ENCODE data around the gene BMP5. TPM values are rescaled to one million over a fixed set of nuclear protein-coding genes. Genes with fewer than 3 reads are reported as not detected.
"Not testable (repeated sequence)": the region's sequence is repeated elsewhere in the genome, so short reads cannot be mapped to it uniquely, and the experiment has no call there.

BMP5 gene
- total RNA-seq = 2.4 TPM

DNA sequence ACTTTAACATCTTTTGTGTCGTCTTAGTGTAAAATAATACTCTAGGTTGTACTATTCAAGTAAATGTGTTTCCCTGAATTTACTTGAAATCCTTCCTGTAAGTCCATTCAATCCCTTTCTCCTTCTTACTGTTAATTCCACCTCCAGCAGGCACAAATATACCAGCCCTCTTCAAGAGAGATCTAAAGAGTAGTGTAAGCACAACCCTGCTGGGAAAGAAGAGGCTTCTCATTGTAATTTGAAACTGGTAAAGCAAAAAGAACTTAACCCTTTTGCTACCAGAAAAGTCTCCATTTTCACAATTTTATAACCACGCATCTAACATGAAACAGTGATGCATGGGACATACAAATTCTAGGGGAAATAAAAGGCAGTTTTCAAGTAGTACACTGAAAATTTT is at the start of gene BMP5:
Gene BMP5, minus strand, starts transcription at position 191 of the 400 bp plus-strand sequence. CDS start 725 bp downstream, outside the sequence.
- no peak for DNase-seq (ENCODE audit: low spot score)

DNA sequence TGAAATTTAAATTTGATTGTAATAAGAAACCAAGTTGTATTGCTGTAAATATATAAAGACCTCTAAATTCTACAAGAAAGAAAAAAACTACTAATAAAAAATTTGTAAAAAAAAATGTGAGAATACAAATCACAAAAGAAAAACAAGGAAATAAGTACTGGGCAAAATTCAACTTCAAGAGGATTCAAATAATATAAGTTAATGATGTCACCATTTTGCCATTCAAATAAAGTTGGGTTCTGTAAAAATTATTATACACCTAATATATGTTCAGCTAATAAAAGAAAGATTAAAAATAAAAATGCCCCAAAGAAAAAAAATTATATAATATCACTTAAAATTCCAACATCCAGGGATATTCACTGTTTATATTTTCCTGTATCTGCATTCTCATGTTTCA is 47.0 kb upstream of the BMP5 start:
- DNase-seq (ENCODE audit: low spot score) = no peak

DNA sequence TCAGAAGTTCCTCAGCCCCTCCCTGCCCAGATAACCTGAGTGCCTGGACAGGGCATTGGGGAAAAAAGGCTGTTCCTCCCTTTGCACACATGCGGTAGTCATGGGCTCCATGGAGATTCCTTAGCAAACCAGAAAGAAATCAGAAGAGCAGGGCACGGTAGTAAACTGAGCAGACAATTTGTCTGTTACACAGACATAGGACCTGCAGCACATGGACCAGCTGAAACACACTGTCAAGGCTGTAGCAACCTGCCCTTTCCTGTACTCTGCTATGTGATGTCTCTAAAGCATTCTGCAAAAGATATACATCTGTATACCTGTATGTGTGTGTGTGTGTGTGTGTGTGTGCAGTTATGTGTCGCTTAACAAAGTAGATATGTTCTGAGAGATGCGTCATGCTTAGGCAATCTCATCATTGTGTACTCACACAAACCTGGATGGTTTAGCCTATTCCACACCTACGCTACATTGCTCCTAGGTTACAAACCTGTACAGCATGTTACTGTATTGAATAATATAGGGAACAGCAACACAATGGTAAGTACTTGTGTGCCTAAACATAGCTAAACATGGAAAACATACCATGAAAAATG is 44.4 kb upstream of the BMP5 start:
- DNase-seq (ENCODE audit: low spot score) = no peak

DNA sequence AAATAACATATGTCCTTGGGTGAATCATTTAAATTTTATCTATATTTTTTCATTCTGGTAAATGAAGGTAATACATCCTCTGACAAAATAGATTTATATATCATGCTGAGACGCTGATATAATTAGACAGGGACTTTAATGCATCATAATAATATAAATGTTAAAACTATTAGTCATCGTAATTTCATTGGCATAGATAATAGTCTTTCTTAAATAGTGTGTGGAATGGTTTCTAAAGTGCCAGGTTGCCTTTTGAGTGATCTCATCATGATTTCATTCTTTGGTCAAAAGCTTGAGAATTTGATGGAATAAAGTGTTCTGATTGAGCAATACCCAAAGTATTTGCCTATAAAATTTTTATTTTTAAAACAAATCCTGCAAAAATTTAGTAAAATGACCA is 43.2 kb upstream of the BMP5 start:
- no peak for DNase-seq (ENCODE audit: low spot score)

DNA sequence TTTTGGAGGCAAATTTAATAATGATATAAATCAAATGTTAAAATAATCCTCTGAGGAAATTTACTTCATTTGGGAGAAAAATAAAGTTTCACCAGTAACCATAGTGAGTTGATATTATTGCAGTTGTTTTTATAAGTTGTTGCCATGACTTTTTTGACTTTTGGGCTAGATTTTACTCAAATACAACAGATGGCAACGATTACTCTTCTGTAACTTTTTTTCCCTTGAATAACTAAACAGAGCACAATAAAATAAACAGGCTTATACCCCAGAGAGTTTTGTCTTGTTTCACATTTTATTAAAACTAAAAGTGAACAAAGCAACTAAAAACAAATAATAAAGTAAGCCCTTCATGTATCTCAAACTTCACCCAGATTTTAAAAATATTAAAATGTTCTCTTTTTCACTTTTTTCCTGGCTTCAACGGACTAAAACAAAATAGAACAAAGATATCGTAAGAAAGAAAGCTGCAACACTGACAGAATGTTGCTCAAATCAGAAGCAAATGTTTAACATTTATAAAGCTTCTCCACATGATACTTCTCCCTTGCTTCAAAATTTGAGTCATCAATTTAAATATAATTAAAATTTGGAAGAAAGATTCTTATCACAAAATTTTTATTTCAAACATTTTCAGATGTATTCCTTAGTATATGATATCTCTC is 42.5 kb upstream of the BMP5 start:
- DNase-seq (ENCODE audit: low spot score) = no peak

DNA sequence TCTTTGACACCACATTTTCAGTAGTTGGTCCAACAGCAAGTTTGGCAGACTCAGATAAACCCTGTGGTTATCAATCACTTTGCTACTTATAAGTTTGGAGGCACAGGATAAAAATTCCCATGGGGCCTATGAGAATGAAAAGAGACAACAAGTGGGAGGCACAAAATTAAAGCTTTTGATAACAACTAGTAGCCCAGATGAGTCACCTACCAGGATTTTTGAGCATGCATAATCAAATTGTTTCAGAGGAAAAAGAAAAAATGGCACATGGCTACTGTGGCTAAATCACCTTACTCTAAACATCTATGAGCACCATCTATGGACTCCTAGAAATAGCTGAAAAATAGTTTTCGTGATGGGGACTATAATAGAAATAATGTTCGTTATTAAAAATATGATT is 40.8 kb upstream of the BMP5 start:
- DNase-seq (ENCODE audit: low spot score) = no peak

DNA sequence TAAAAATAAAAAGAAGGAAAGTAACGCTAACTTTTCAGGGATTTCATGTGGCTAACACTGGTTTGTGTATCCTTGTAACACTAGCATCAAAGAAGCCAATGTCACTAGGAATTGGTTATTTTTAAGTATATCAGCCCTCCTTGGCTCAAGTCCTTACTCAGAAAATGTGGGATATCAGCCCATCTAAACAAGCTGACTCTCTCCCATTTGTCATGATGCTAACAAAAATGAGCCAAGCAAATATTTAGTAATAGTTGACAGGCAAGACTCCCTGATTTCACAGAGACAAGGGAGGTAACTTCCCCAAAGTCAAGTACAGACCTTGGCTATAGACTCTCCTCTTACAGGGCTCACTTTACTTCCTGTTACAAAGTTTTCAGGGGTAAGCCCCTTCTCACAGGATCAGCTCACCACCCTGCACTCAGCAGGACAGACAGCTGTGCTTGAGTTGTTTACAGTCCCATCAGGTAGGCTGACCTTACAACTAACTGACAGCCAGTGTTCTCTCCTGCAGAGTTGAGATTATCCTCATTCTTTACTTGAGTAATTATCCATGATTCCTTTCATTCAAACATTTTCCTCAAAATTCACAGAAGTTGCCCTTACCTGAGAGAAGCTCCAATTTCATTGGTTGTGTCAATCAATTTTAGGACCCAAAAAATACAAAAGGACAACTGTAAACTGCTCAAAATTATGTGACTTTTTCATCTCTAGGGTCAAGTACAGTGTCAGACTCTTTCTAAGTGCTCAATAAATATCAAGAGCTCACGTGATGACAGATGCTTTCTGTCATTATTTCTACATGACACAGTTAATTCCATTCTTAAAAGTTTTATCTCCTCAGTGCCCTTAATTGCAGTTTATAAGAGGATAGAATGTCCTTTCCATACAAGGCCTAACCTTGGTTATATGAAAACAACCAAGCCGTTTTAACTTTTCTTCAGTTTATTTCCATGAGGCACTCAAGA is 38.1 kb upstream of the BMP5 start:
- DNase-seq (ENCODE audit: low spot score) = no peak

DNA sequence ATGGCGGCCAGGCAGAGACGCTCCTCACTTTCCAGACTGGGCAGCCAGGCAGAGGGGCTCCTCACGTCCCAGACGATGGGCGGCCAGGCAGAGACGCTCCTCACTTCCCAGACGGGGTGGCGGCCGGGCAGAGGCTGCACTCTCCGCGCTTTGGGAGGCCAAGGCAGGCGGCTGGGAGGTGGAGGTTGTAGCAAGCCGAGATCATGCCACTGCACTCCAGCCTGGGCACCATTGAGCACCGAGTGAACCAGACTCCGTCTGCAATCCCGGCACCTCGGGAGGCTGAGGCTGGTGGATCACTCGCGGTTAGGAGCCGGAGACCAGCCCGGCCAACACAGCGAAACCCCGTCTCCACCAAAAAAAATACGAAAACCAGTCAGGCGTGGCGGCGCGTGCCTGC is 35.1 kb upstream of the BMP5 start:
- not testable (repeated sequence) for DNase-seq (ENCODE audit: low spot score)

DNA sequence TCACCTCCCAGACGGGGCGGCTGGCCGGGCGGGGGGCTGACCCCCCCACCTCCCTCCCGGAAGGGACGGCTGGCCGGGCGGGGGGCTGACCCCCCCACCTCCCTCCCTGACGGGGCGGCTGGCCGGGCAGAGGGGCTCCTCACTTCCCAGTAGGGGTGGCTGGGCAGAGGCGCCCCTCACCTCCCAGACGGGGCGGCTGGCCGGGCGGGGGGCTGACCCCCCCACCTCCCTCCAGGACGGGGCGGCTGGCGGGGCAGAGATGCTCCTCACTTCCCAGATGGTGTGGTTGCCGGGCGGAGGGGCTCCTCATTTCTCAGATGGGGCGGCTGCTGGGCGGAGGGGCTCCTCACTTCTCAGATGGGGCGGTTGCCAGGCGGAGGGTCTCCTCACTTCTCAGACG is 34.5 kb upstream of the BMP5 start:
- DNase-seq (ENCODE audit: low spot score) = not testable (repeated sequence)

DNA sequence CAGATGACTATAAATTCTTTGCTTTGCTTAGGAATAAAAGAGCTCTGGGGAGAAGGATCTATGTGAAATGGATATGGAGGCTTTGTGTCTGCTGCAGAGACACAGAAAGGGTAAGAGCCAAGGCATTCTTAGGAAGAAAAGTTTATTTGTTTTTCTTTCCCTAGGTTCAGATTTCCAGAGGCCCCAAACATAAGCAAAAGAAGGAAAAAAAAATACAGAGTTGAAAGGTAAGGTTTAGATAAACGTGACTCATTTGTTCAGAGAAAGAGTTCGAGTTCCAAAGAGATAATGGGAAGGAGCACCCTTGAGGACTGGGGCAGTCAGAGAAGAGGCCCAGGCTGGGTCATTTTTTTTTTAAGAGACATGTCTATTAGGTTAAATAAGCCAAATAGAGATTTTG is 27.4 kb upstream of the BMP5 start:
- no peak for DNase-seq (ENCODE audit: low spot score)

DNA sequence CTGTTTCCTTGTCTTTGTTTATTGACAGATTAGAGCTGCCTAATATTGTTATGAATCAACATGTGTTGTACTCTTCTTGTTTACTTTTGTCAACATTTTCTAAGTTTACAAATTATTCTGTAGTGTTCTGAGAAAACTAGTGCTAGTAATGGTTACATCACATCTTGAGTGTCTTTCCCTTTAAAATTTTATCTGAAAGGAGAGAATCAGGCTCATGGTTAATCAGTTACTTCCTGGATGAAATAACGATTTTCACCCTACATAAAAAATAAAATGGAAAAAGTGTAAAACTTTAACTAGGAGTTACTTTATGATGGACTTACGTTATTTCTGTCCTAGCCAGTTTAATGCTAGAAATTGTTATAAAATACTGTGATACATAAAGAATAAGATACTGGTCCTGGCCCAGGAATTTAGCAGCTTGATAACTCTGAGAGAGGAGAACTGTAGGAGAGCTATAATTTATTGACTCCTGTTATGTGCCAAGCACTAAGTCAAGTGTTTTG is 26.4 kb upstream of the BMP5 start:
- no peak for DNase-seq (ENCODE audit: low spot score)

DNA sequence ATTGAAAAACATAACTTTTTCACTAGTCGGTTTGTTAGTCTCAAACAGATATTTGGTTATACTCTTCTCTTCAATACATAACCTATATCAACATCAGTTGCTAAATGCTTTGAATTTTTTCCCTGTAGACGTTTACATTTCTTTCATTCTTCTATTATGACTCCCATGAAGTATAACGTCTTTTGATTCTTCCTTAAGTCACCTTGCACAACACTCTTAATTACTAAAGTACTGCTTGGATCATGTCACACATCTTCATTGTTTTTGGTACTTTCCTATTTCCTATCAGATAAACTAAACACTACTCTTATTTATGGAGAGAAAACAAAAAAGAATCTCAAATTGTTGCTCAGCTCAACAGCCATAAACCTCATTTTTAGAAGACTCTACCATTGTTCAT is 23.0 kb upstream of the BMP5 start:
- no peak for DNase-seq (ENCODE audit: low spot score)

DNA sequence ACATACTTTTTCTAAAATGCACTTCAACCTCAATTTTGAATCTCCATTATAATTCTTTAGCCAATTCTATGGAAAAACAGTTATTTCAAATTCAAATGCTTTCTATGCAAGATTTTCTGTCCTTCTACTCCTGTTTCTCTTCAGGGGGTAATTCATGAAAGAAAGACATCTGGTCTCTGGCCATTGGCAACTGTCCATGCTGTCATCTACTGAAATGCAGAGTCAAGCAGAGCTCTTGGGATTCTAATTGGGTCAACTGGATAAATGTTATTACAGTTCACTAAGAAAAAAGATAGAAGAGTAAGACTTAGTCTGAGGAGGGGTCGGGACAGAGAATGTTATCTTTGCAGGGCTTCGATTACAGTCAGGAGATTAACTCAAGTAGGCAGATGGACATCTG is 22.0 kb upstream of the BMP5 start:
- DNase-seq (ENCODE audit: low spot score) = no peak

DNA sequence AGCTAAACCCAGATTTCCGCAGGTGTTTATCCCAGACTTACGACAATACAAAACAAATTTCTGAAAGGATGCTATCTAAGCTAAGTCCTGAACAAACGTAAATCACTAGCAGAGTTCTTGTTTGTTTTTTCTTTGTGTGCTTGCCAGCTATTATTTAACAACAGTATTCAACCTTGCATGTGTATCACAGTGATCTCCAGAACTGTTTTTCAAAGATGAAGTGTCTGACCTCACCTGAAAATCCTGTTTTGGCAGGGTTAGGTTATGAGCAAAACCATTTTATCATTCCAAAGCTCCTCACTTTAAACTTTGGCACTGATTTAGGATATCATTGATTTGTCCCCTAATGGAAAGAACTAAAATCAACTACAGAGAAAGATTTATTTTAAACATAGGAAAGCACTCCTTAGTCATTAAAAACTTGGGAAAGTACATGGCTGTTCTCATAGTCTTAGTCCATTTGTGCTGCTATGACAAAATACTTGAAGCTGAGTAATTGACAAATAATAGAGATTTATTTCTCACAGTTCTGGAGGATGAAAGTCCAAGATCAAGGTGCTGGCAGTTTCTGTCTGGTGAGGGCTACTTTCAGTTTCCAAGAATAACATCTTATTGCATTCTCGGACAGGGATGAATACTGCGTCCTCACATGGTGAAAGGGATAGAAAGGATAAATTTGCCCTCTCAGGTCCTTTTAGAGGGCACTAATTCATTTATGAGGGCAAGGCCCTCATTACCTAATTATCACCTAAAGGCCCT is 20.8 kb upstream of the BMP5 start:
- DNase-seq (ENCODE audit: low spot score) = no peak

DNA sequence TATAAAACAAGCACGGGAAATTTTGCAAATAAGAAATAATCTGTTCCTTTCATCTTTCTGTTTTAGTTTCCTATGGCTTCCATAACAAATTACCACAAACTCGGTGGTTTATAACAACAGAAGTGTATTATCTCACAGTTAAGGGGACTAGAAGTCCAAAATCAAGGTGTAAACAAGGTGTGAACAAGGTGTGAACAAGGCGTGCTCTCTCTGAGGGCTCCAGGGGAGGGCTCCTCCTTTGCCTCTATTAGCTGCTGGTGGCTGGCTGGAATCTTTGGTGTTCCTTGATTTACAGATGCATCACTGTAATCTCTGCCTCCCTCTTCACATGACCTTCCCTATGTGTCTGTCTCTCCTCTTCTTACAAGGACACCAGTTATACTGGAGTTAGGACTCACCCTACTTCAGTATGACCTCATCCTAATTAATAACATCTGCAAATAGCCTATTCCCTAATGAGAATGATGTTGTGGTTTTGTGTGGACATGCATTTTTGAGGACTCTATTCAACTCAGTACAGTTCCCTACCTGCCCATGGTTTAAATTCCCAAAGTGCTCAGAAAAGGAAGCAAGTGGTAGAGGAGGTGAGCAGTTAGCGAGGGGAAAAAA is 17.5 kb upstream of the BMP5 start:
- DNase-seq (ENCODE audit: low spot score) = no peak

DNA sequence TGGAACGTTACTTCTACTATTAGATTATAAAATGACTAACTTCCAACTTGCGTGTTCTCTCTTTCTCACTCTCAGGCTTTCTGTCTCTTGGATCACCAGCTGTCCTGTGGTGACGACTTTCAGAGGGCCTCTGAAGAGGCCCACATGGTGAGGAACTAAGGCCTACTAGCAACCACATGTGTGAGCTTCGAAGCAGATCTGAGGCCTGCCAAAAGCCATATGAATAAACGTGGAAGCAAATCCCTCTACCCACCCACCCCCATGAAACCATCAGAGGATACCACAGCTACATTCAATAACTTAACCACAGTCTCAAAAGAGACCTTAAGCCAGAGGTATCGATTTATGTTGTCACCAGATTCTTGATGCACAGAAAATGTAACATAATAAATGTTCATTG is 13.5 kb upstream of the BMP5 start:
- no peak for DNase-seq (ENCODE audit: low spot score)

DNA sequence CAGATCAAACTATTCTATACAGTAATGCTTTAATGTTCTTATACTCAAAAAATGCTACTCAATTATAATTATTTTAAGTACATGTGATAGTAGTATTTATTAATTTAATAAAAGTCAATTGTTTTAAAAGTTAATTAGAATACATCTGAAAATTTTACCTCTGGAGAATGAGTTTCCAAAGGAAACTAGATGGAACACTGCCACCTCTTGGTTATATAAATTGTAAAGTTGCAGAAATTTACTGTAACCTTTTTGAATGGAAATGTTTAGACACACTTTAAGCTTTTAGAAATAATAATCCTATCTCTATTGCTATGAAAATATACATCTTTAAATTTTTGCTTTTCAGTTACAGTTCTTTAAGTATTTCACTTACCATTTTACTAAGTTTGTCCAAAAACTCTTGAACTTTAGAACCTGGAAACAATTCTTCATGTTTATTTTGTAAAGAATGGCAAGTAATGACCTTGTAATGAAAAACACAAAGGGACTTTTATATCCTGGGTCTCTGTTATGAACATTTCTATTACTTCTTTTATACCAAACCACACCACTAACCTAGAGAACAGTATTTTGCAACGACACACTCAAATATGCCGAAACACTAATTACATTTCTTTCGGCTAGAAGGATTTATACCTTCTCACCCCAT is 10.9 kb upstream of the BMP5 start:
- DNase-seq (ENCODE audit: low spot score) = no peak

DNA sequence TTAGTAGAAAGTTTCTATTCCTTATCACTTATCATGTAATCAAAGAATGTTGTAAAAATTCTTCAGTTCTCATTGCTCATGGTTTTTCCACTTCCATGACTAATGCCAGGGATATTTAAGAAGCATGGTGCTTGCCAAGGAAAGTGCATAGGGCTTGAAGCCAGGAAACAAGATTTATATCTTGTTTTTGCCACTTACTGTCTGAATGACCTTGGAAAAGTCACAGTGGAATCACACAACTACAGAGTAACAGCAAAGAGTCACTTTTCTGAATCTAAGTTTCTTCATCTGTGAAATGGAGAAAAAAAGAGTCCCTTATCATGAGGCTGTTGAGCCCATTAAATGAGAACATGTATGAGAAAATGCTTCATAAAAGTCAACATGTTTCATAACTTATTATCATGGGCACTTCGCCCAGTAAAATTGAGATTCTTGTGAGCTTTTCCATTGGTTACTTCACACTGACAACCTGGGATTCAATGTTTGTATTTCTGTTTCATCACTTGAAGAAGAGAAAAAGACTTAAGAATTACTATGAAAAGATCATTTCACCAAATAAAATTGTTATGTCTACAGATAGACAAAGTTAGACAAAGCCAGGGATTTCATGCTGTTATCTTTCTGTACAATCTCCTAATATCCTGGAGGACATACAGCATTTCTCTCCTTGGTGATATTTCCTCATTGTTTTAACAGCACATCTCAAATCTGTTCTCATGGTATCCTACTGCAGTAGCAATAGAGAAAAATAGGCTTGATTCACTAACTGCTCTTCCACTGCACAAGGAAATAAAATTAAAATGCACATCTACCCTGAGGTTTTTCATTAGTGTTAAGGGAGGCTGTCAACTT is 7.6 kb upstream of the BMP5 start:
- DNase-seq (ENCODE audit: low spot score) = no peak

DNA sequence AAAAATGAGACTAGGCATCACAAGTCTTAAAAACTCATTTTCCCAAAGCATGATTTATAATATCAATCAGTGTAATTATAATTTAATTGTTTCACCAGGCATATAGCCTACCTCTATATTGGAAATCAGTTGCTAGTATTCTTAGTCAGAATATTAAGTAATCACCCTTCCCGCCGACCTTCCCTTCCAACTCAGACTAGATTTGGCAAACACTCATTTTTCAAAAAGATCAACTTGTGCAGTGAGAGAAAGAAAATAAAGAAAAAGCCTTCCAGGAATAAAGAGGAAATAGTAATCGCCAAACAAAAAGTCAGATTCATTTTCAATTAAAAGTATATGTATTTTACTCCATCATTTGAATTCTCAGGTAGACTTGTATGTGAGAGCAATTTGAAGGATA is 1.9 kb upstream of the BMP5 start:
- DNase-seq (ENCODE audit: low spot score) = no peak

DNA sequence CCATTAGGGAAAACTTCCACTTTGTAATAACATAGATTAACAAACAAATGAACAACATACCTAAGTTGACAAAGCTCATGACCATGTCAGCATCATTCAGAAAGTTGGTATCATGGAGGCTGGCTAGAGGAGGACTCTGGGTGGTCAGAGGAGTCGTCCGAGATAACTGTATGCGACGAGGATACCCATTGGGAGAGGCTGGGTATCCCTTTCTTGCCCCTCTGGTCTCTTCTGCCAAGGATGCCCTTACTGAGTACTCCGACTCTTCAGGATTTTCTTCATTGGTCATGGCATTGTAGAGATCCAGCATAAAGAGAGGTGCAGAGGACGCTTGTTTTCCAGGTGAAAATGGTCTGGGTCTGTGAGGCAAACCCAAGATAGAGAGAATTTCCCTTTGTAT is 1.1 kb downstream of the BMP5 start:
- DNase-seq (ENCODE audit: low spot score) = no peak
